ENCODE measurements around the gene CRTC2. TPM values are rescaled to one million over a fixed set of nuclear protein-coding genes. Genes with fewer than 3 reads are reported as not detected.

CRTC2 gene
- total and polyA plus RNA-seq, 9 of the 15 experiments (the other 6 are each of a cell fraction or from before 2014, with no cell fraction given): 2.7 to 26.4 (median 10.2) TPM

DNA sequence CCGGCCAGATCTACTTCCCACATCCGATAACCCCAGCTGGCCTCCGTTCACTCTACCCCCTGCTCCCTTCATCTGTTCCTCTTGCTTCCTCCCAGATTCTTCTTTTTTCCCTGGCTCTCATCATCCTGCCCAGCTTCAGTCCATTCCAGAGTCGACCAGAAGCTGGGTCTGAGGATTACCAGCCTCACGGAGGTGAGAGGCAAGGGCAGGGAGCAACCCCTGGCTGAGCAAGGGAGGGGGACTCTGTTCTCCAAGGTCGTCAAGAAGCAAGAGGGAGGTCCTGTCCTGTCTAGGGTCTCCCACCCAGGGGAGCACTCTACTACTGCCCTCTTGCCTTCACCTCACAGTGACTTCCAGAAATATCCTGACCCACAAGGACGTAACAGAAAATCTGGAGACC, 15.1 kb upstream of the CRTC2 start (continued):
- TF ChIP-seq POLR2AphosphoS2 (IDR thresholded peaks at IDR 0.05; ENCODE audit: low read length): peak; percentile 52; the same call in 1 of the 2 replicates
- TF ChIP-seq ZNF586 (CRISPR knock-in tag; conservative IDR thresholded peaks at IDR 0.05): no peak
- TF ChIP-seq KDM2B (CRISPR knock-in tag; IDR thresholded peaks at IDR 0.05): no peak
- TF ChIP-seq RBM15 (IDR thresholded peaks at IDR 0.05; ENCODE audit: insufficient read depth, low read length): no peak
- no peak for TF ChIP-seq ZKSCAN1 (IDR thresholded peaks at IDR 0.05; ENCODE audit: low read depth, low read length)
- no peak for TF ChIP-seq CREBBP (IDR thresholded peaks at IDR 0.05; ENCODE audit: low read depth, low read length)
- no peak for TF ChIP-seq PCBP2 (IDR thresholded peaks at IDR 0.05; ENCODE audit: low read depth, low read length, poor library complexity, severe bottlenecking)
- TF ChIP-seq ZNF165 (CRISPR knock-in tag; IDR thresholded peaks at IDR 0.05; ENCODE audit: borderline replicate concordance): no peak
- no peak for TF ChIP-seq MCM2 (IDR thresholded peaks at IDR 0.05; ENCODE audit: low read depth)
- no peak for TF ChIP-seq TFAM (CRISPR knock-in tag; conservative IDR thresholded peaks at IDR 0.05)
- TF ChIP-seq, protein P1, sequence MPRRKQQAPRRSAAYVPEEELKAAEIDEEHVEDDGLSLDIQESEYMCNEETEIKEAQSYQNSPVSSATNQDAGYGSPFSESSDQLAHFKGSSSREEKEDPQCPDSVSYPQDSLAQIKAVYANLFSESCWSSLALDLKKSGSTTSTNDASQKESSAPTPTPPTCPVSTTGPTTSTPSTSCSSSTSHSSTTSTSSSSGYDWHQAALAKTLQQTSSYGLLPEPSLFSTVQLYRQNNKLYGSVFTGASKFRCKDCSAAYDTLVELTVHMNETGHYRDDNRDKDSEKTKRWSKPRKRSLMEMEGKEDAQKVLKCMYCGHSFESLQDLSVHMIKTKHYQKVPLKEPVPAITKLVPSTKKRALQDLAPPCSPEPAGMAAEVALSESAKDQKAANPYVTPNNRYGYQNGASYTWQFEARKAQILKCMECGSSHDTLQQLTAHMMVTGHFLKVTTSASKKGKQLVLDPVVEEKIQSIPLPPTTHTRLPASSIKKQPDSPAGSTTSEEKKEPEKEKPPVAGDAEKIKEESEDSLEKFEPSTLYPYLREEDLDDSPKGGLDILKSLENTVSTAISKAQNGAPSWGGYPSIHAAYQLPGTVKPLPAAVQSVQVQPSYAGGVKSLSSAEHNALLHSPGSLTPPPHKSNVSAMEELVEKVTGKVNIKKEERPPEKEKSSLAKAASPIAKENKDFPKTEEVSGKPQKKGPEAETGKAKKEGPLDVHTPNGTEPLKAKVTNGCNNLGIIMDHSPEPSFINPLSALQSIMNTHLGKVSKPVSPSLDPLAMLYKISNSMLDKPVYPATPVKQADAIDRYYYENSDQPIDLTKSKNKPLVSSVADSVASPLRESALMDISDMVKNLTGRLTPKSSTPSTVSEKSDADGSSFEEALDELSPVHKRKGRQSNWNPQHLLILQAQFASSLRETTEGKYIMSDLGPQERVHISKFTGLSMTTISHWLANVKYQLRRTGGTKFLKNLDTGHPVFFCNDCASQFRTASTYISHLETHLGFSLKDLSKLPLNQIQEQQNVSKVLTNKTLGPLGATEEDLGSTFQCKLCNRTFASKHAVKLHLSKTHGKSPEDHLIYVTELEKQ (CRISPR knock-in tag; IDR thresholded peaks at IDR 0.05): no peak
- peak; percentile 57; the same call in 1 of the 2 replicates for TF ChIP-seq POLR2AphosphoS5 (IDR thresholded peaks at IDR 0.05; ENCODE audit: control insufficient read depth, insufficient read depth, low read depth, low read length)
- TF ChIP-seq ZBTB17 (CRISPR knock-in tag; IDR thresholded peaks at IDR 0.05): no peak
- TF ChIP-seq MAZ (CRISPR knock-in tag; conservative IDR thresholded peaks at IDR 0.05 in 1 of 2, IDR thresholded peaks at IDR 0.05 in 1 of 2): no peak
- peak; percentile 65; the same call in 1 of the 2 replicates for TF ChIP-seq SUPT5H (IDR thresholded peaks at IDR 0.05)
- no peak for TF ChIP-seq BRCA1 (IDR thresholded peaks at IDR 0.05)
- TF ChIP-seq BRCA1 (CRISPR knock-in tag; IDR thresholded peaks at IDR 0.05): no peak

Data from K562 (cell line).